ENCODE measurements around the gene COQ10A. TPM values are rescaled to one million over a fixed set of nuclear protein-coding genes. Genes with fewer than 3 reads are reported as not detected.
"Not testable (repeated sequence)": the region's sequence is repeated elsewhere in the genome, so short reads cannot be mapped to it uniquely, and the experiment has no call there.

The COQ10A gene
- total RNA-seq, 1 experiment from 2014 or later, result 6.9 TPM

DNA sequence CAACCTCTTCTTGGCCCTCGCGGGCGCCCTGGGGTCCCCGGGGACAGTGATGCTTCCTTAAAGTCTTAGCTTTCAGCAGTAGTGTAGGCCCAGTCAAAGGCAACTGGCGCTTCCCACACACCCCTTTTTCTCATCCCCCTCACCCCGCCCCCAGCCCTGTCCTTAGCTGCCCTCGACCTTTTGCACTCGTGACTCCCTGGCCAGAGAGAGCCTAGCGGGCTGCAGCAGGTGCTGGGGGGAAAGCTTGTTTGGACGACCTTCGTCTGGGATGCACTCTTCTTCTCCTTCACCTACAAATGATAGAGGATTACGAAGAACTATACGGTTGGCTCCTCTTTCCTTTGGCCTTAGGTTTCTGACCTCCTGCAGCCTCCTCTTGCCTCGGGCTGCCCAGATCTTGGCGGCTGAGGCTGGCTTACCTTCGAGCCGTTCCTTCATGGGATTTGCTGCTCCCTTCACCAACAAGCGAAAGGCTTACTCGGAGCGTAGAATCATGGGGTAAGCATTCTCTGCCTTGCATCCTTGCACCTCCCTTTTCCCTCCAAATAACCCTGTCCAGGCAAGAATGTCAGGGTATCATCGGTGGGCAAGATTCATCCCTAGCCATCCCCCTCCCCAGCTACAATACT is 815 bp downstream of the COQ10A start:
- ChIA-PET CTCF (interaction anchor here (0.6 to 0.8 kb wide), 2 partner anchors 9 to 24 kb away, joined by 4 to 5 read pairs; no protein-coding TSS in a partner anchor), POLR2A (ENCODE audit: unreplicated experiment) (interaction anchor here (0.7 to 1.1 kb wide), 3 partner anchors 24 to 93 kb away, joined by 3 to 6 read pairs (median 5); partner anchors contain the start of gene STAT2)
- no peaks in the 10 kb centered on the region for H3K79me2 ChIP-seq (ENCODE audit: low read depth)
- H3K4me1 ChIP-seq (replicated peaks; ENCODE audit: insufficient read depth), result peaks cover 11% of the 10 kb centered on the region
- TF ChIP-seq, protein P1, sequence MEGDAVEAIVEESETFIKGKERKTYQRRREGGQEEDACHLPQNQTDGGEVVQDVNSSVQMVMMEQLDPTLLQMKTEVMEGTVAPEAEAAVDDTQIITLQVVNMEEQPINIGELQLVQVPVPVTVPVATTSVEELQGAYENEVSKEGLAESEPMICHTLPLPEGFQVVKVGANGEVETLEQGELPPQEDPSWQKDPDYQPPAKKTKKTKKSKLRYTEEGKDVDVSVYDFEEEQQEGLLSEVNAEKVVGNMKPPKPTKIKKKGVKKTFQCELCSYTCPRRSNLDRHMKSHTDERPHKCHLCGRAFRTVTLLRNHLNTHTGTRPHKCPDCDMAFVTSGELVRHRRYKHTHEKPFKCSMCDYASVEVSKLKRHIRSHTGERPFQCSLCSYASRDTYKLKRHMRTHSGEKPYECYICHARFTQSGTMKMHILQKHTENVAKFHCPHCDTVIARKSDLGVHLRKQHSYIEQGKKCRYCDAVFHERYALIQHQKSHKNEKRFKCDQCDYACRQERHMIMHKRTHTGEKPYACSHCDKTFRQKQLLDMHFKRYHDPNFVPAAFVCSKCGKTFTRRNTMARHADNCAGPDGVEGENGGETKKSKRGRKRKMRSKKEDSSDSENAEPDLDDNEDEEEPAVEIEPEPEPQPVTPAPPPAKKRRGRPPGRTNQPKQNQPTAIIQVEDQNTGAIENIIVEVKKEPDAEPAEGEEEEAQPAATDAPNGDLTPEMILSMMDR (conservative IDR thresholded peaks at IDR 0.05), result no peak
- TF ChIP-seq EZH2 (IDR thresholded peaks at IDR 0.05; ENCODE audit: low read depth), result no peak
- intact Hi-C loops (cut with micrococcal nuclease; ENCODE audit: unreplicated experiment), result loop anchor here (2.0 to 5.0 kb wide), 3 partner anchors 45 to 149 kb away; partner anchors contain the start of gene ZC3H10
- H3K27ac ChIP-seq, result no peak overlapping the region
- peaks cover 25% of the 10 kb centered on the region; the same call in 1 of the 2 replicates for H3F3A ChIP-seq (ENCODE audit: insufficient read depth, low read depth)
- H2AFZ ChIP-seq, result peak overlapping the region; percentile 89; the same call in 1 of the 2 replicates
- H4K20me1 ChIP-seq (ENCODE audit: insufficient read depth), result no peaks in the 10 kb centered on the region
- H3K27me3 ChIP-seq (ENCODE audit: insufficient read depth, low read depth), result no peaks in the 10 kb centered on the region
- peak overlapping the region; percentile 75; the same call in 1 of the 2 replicates for H3K4me3 ChIP-seq
- peak overlapping the region; percentile 90 for H3K4me2 ChIP-seq
- BruUV-seq (replicated peaks), result no TSS peak
- no peaks in the 10 kb centered on the region for H3K9me3 ChIP-seq (ENCODE audit: insufficient read depth, low read depth)
- no peaks in the 10 kb centered on the region for H3K9me2 ChIP-seq (ENCODE audit: insufficient read depth)
- H3K36me3 ChIP-seq (ENCODE audit: low read depth), result no peaks in the 10 kb centered on the region; the same call in 1 of the 2 replicates
- no peak for DNase-seq

DNA sequence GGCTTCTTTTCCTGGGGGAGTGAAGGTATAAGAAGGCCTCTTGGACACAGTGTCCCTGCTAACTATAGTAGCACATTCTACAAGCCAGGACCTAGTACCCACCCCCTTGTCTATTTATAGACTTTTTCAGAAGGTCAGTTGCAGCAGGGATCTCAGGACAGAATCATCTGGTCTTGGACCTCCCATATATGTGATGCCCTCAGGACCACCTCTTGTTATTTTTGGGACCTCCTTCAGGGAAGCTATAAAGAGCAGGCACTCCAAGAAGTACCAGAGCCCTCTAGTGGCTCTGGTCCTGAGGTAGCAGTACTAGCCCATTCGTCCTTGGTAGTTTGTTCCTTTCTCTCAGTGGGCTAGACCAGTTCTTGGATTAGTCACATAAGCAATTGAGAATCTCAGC is 4.3 kb downstream of the COQ10A start:
- Histone ChIP-seq H3K9me3 (ENCODE audit: insufficient read depth, low read depth) (no peaks in the 10 kb centered on the region), H4K20me1 (ENCODE audit: insufficient read depth) (no peaks in the 10 kb centered on the region), H3K36me3 (ENCODE audit: low read depth) (peaks cover 14% of the 10 kb centered on the region), H3K4me2 (no peak overlapping the region), H3K4me1 (replicated peaks; ENCODE audit: insufficient read depth) (peaks cover 4% of the 10 kb centered on the region; the same call in 1 of the 2 replicates), H3K27me3 (ENCODE audit: insufficient read depth, low read depth) (no peaks in the 10 kb centered on the region), H2AFZ (no peak overlapping the region), H3K4me3 (no peak overlapping the region), H3F3A (ENCODE audit: insufficient read depth, low read depth) (peaks cover 32% of the 10 kb centered on the region; the same call in 1 of the 2 replicates), H3K27ac (no peak overlapping the region), H3K9me2 (ENCODE audit: insufficient read depth) (no peaks in the 10 kb centered on the region), H3K79me2 (ENCODE audit: low read depth) (no peaks in the 10 kb centered on the region)
- ChIA-PET POLR2A (ENCODE audit: unreplicated experiment) (interaction anchor here (0.6 kb wide), 1 partner anchor 224 kb away, joined by 6 read pairs; no protein-coding TSS in a partner anchor), CTCF (interaction anchor here (0.5 to 0.6 kb wide), 3 partner anchors 33 to 297 kb away, joined by 3 to 17 read pairs (median 5); no protein-coding TSS in a partner anchor)
- DNase-seq, result no peak
- intact Hi-C loops (cut with micrococcal nuclease; ENCODE audit: unreplicated experiment), result no loop called here
- TF ChIP-seq, protein P1 (conservative IDR thresholded peaks at IDR 0.05), result peak; percentile 39; the same call in 1 of the 2 replicates
- no peak for TF ChIP-seq EZH2 (IDR thresholded peaks at IDR 0.05; ENCODE audit: low read depth)
- BruUV-seq (replicated peaks), result no TSS peak

DNA sequence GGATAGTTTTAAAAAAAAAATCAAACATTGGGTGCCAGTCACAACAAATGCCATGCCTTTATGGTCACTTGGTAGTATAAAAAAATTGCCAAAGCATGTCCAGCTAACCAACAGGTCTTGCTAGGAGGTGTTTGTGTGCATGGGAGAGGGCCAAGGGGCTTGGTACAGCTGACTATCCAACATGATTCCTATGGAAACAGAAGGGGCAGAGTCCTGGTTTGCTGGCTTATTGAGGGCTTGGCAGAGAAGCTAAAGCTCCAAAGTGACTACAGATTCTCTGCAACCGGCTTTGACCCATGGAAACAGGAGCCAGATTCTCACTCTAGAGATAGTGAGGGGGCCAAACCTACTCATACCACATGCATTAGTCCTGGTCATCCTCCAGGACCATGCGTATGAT is 5.7 kb downstream of the COQ10A start:
- H3F3A ChIP-seq (ENCODE audit: insufficient read depth, low read depth), result peaks cover 29% of the 10 kb centered on the region; the same call in 1 of the 2 replicates
- H3K4me1 ChIP-seq (replicated peaks; ENCODE audit: insufficient read depth); H3K4me2 ChIP-seq; H4K20me1 ChIP-seq (ENCODE audit: insufficient read depth); H2AFZ ChIP-seq; intact Hi-C loops (cut with micrococcal nuclease; ENCODE audit: unreplicated experiment); H3K27ac ChIP-seq; H3K79me2 ChIP-seq (ENCODE audit: low read depth); H3K9me3 ChIP-seq (ENCODE audit: insufficient read depth, low read depth); DNase-seq; H3K27me3 ChIP-seq (ENCODE audit: insufficient read depth, low read depth); H3K4me3 ChIP-seq; H3K9me2 ChIP-seq (ENCODE audit: insufficient read depth); POLR2A ChIA-PET (ENCODE audit: unreplicated experiment): not testable (repeated sequence)
- TSS peak; percentile 41 for BruUV-seq (replicated peaks)
- H3K36me3 ChIP-seq (ENCODE audit: low read depth), result peaks cover 14% of the 10 kb centered on the region
- CTCF ChIA-PET, result interaction anchor here (0.5 kb wide), 1 partner anchor 20 kb away, joined by 6 read pairs; no protein-coding TSS in a partner anchor

Measured in PC-9 (cell line).